Sigmoid colon (tissue), 4 donors: Measurements from ENCODE around the gene HK2.

Experiments used
- CTCF ChIP-seq, 4 experiments: fragments of 450-650 bp in 3 of 4; fragments of 200-600 bp in 1 of 4; IDR thresholded peaks; one replicate each; pipeline ENCODE4 v1.5.1; 2016 to 2019; ENCODE audit warnings: antibody characterized with exemption in 4 of 4, mild to moderate bottlenecking in 3 of 4, moderate library complexity in 2 of 4
- EP300 ChIP-seq, 4 donors: sonication (generic); formaldehyde crosslinking; IDR thresholded peaks; one replicate each; pipeline ENCODE4 v1.6.1; 2017; ENCODE audit warnings: antibody characterized with exemption in 4 of 4
- POLR2A ChIP-seq, 2 donors: fragments of 450-650 bp; IDR thresholded peaks; one replicate each; pipeline ENCODE4 v1.6.1; 2016; ENCODE audit warnings: antibody characterized with exemption in 2 of 2, mild to moderate bottlenecking in 2 of 2, moderate library complexity in 2 of 2
- POLR2AphosphoS5 ChIP-seq, 4 donors: sonication (generic); formaldehyde crosslinking; IDR thresholded peaks; one replicate each; pipeline ENCODE4 v1.6.1; 2017; ENCODE audit warnings: antibody characterized with exemption in 4 of 4

GRCh38 chr2:74856599-74856998 is 22.7 kb downstream of the HK2 start:
- TF ChIP-seq CTCF (IDR thresholded peaks at IDR 0.05) (no peak), POLR2A (IDR thresholded peaks at IDR 0.05) (no peak), POLR2AphosphoS5 (IDR thresholded peaks at IDR 0.05) (no peak), EP300 (IDR thresholded peaks at IDR 0.05) (no peak)
